Daoy (cell line): ENCODE data around the gene AKNA. TPM values are rescaled to one million over a fixed set of nuclear protein-coding genes. Genes with fewer than 3 reads are reported as not detected.
"Not testable (repeated sequence)": the region's sequence is repeated elsewhere in the genome, so short reads cannot be mapped to it uniquely, and the experiment has no call there.

Experiments
- DNase-seq: peaks from one replicate; pipeline ENCODE4 v3.0.0-alpha.2; 2015; ENCODE audit warnings: low read depth
- total RNA-seq: library from RNA; depleted of rRNA; stranded (reverse); fragments of >200 nt; shearing (Covaris generic); gene quantifications from 2 replicates; pipeline ENCODE4 v1.2.3, GENCODE V29; 2014

AKNA gene
- total RNA-seq, 1 experiment from 2014 or later: 1.5 TPM

GRCh38 chr9:114336699-114337395, 50.9 kb downstream of the AKNA start:
- DNase-seq: no peak

- no peak for DNase-seq
Observed at GRCh38 chr9:114336157-114336556, 51.6 kb downstream of the AKNA start.

GRCh38 chr9:114335745-114336144, 52.0 kb downstream of the AKNA start:
- no peak for DNase-seq

GRCh38 chr9:114334490-114334889, 53.3 kb downstream of the AKNA start:
- DNase-seq: no peak

- not testable (repeated sequence) for DNase-seq
Observed at GRCh38 chr9:114333718-114334117, 54.1 kb downstream of the AKNA start.

- not testable (repeated sequence) for DNase-seq
Observed at GRCh38 chr9:114332474-114333040, 55.2 kb downstream of the AKNA start.

GRCh38 chr9:114331229-114332195, 56.3 kb downstream of the AKNA start:
- not testable (repeated sequence) for DNase-seq

- no peak for DNase-seq
Observed at GRCh38 chr9:114330636-114331035, 57.1 kb downstream of the AKNA start.

GRCh38 chr9:114329625-114330022, 58.2 kb downstream of the AKNA start, which contains the start of gene ORM2:
Gene ORM2, plus strand, starts transcription at chr9:114329869. Its CDS starts 36 bp downstream, at chr9:114329905.
- not testable (repeated sequence) for DNase-seq

GRCh38 chr9:114328937-114329624, 58.7 kb downstream of the AKNA start:
- DNase-seq: not testable (repeated sequence)

GRCh38 chr9:114328357-114328820, 59.4 kb downstream of the AKNA start:
- not testable (repeated sequence) for DNase-seq

- DNase-seq: no peak
Observed at GRCh38 chr9:114327749-114328148, 60.0 kb downstream of the AKNA start.

- DNase-seq: not testable (repeated sequence)
Observed at GRCh38 chr9:114325684-114326254, 62.0 kb downstream of the AKNA start.

- DNase-seq: not testable (repeated sequence)
Observed at GRCh38 chr9:114324965-114325364, 62.8 kb downstream of the AKNA start.

- DNase-seq: no peak
Observed at GRCh38 chr9:114324492-114324891, 63.3 kb downstream of the AKNA start.

GRCh38 chr9:114323849-114324248, 63.9 kb downstream of the AKNA start:
- DNase-seq: not testable (repeated sequence)

- not testable (repeated sequence) for DNase-seq
Observed at GRCh38 chr9:114322831-114323531, 64.8 kb downstream of the AKNA start, which contains the start of gene ORM1. Gene ORM1, plus strand, starts transcription at chr9:114323098. Its CDS starts 36 bp downstream, at chr9:114323134.

- DNase-seq: not testable (repeated sequence)
Observed at GRCh38 chr9:114322160-114322818, 65.5 kb downstream of the AKNA start.

- DNase-seq: peak; percentile 68
Observed at GRCh38 chr9:114321759-114322158, 66.0 kb downstream of the AKNA start.

- peak; percentile 87 for DNase-seq
Observed at GRCh38 chr9:114320710-114321109, 67.1 kb downstream of the AKNA start.
